ENCODE results near the gene ENPP3. TPM values are rescaled to one million over a fixed set of nuclear protein-coding genes. Genes with fewer than 3 reads are reported as not detected.

Gene ENPP3
- total RNA-seq, 1 experiment from 2014 or later = not detected

- TF ChIP-seq, protein P1, sequence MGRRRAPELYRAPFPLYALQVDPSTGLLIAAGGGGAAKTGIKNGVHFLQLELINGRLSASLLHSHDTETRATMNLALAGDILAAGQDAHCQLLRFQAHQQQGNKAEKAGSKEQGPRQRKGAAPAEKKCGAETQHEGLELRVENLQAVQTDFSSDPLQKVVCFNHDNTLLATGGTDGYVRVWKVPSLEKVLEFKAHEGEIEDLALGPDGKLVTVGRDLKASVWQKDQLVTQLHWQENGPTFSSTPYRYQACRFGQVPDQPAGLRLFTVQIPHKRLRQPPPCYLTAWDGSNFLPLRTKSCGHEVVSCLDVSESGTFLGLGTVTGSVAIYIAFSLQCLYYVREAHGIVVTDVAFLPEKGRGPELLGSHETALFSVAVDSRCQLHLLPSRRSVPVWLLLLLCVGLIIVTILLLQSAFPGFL (CRISPR knock-in tag; IDR thresholded peaks at IDR 0.05; ENCODE audit: borderline replicate concordance) = no peak
- no peak for TF ChIP-seq NR2C2 (CRISPR knock-in tag; IDR thresholded peaks at IDR 0.05)
Observed at GRCh38 chr6:131731224-131731623, 94.1 kb downstream of the ENPP3 start (continued).

GRCh38 chr6:131733376-131734016 lies 96.4 kb downstream of the ENPP3 start:
- ATAC-seq = peak; percentile 74
- Mint-ChIP-seq H3K36me3 (no peaks in the 10 kb centered on the region), H3K4me1 (no peaks in the 10 kb centered on the region), H3K27me3 (ENCODE audit: low read depth) (peaks cover 13% of the 10 kb centered on the region), H3K4me3 (no peak overlapping the region), H3K27ac (no peak overlapping the region), H3K9me3 (no peaks in the 10 kb centered on the region)
- ChIA-PET POLR2A (no interaction called here), CTCF (interaction anchor here (0.8 to 1.1 kb wide), 2 partner anchors 38 to 39 kb away, joined by 4 read pairs; no protein-coding TSS in a partner anchor)
- DNase-seq (ENCODE audit: low spot score) = no peak
- no peak for TF ChIP-seq RELA (CRISPR knock-in tag; IDR thresholded peaks at IDR 0.05; ENCODE audit: borderline replicate concordance)
- TF ChIP-seq, protein P2, sequence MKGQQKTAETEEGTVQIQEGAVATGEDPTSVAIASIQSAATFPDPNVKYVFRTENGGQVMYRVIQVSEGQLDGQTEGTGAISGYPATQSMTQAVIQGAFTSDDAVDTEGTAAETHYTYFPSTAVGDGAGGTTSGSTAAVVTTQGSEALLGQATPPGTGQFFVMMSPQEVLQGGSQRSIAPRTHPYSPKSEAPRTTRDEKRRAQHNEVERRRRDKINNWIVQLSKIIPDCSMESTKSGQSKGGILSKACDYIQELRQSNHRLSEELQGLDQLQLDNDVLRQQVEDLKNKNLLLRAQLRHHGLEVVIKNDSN (CRISPR knock-in tag; IDR thresholded peaks at IDR 0.05) = no peak
- TF ChIP-seq, protein P3, sequence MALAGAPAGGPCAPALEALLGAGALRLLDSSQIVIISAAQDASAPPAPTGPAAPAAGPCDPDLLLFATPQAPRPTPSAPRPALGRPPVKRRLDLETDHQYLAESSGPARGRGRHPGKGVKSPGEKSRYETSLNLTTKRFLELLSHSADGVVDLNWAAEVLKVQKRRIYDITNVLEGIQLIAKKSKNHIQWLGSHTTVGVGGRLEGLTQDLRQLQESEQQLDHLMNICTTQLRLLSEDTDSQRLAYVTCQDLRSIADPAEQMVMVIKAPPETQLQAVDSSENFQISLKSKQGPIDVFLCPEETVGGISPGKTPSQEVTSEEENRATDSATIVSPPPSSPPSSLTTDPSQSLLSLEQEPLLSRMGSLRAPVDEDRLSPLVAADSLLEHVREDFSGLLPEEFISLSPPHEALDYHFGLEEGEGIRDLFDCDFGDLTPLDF (CRISPR knock-in tag; IDR thresholded peaks at IDR 0.05) = no peak
- TF ChIP-seq, protein P4, sequence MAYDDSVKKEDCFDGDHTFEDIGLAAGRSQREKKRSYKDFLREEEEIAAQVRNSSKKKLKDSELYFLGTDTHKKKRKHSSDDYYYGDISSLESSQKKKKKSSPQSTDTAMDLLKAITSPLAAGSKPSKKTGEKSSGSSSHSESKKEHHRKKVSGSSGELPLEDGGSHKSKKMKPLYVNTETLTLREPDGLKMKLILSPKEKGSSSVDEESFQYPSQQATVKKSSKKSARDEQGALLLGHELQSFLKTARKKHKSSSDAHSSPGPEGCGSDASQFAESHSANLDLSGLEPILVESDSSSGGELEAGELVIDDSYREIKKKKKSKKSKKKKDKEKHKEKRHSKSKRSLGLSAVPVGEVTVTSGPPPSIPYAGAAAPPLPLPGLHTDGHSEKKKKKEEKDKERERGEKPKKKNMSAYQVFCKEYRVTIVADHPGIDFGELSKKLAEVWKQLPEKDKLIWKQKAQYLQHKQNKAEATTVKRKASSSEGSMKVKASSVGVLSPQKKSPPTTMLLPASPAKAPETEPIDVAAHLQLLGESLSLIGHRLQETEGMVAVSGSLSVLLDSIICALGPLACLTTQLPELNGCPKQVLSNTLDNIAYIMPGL (CRISPR knock-in tag; IDR thresholded peaks at IDR 0.05) = no peak
- TF ChIP-seq ATF1 (CRISPR knock-in tag; IDR thresholded peaks at IDR 0.05) = no peak
- no peak for TF ChIP-seq JUN (CRISPR knock-in tag; IDR thresholded peaks at IDR 0.05)
- no peak for TF ChIP-seq E2F4 (CRISPR knock-in tag; IDR thresholded peaks at IDR 0.05; ENCODE audit: borderline replicate concordance, low read depth)

DNA sequence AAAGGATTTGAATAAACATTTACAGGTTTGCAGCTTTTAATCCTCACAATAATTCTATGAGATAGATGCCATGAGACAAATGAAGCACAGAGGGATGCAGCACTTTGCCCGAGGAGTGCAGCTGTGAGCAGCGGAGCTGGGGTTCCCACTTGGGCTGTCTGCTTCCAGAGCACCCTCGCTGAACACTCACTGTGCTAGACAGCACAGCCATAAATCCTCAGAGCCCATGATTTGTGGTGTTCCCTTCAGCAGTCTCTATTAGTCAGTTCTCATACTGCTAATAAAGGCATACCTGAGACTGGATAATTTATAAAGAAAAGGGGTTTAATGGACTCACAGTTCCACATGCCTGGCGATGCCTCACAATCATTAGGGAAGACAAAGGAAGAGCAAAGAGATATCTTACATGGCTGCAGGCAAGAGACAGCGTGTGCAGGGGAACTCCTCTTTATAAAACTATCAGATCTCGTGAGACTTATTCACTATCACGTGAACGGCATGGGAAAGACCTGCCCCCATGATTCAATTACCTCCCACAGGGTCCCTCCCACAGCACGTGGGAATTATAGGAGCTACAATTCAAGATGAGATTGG lies 99.0 kb downstream of the ENPP3 start:
- Mint-ChIP-seq H3K27ac (no peak overlapping the region), H3K36me3 (no peaks in the 10 kb centered on the region), H3K4me1 (no peaks in the 10 kb centered on the region), H3K27me3 (ENCODE audit: low read depth) (peaks cover 10% of the 10 kb centered on the region), H3K4me3 (no peak overlapping the region), H3K9me3 (no peaks in the 10 kb centered on the region)
- ChIA-PET CTCF (no interaction called here), POLR2A (no interaction called here)
- DNase-seq (ENCODE audit: low spot score) (no peak), ATAC-seq (no peak)
- no peak for TF ChIP-seq FOXK1 (CRISPR knock-in tag; IDR thresholded peaks at IDR 0.05)
- TF ChIP-seq ZNF219 (CRISPR knock-in tag; IDR thresholded peaks at IDR 0.05; ENCODE audit: borderline replicate concordance) = no peak
- no peak for TF ChIP-seq NFE2L1 (CRISPR knock-in tag; IDR thresholded peaks at IDR 0.05)
- TF ChIP-seq, protein P5, sequence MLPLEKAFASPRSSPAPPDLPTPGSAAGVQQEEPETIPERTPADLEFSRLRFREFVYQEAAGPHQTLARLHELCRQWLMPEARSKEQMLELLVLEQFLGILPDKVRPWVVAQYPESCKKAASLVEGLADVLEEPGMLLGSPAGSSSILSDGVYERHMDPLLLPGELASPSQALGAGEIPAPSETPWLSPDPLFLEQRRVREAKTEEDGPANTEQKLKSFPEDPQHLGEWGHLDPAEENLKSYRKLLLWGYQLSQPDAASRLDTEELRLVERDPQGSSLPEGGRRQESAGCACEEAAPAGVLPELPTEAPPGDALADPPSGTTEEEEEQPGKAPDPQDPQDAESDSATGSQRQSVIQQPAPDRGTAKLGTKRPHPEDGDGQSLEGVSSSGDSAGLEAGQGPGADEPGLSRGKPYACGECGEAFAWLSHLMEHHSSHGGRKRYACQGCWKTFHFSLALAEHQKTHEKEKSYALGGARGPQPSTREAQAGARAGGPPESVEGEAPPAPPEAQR (CRISPR knock-in tag; IDR thresholded peaks at IDR 0.05) = no peak
- TF ChIP-seq, protein P6, sequence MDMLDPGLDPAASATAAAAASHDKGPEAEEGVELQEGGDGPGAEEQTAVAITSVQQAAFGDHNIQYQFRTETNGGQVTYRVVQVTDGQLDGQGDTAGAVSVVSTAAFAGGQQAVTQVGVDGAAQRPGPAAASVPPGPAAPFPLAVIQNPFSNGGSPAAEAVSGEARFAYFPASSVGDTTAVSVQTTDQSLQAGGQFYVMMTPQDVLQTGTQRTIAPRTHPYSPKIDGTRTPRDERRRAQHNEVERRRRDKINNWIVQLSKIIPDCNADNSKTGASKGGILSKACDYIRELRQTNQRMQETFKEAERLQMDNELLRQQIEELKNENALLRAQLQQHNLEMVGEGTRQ (CRISPR knock-in tag; IDR thresholded peaks at IDR 0.05) = no peak
- no peak for TF ChIP-seq GABPB1 (CRISPR knock-in tag; IDR thresholded peaks at IDR 0.05)
- TF ChIP-seq E2F4 (CRISPR knock-in tag; IDR thresholded peaks at IDR 0.05; ENCODE audit: borderline replicate concordance, low read depth) = no peak
- no peak for TF ChIP-seq ATF1 (CRISPR knock-in tag; IDR thresholded peaks at IDR 0.05)
- TF ChIP-seq GTF2I (CRISPR knock-in tag; conservative IDR thresholded peaks at IDR 0.05) = no peak
- TF ChIP-seq ESRRA (CRISPR knock-in tag; IDR thresholded peaks at IDR 0.05; ENCODE audit: borderline replicate concordance) = no peak
- TF ChIP-seq KAT7 (CRISPR knock-in tag; IDR thresholded peaks at IDR 0.05; ENCODE audit: borderline replicate concordance) = no peak
- TF ChIP-seq, protein P1 (CRISPR knock-in tag; IDR thresholded peaks at IDR 0.05; ENCODE audit: borderline replicate concordance) = no peak

All from WTC11 (cell line).